Panc1 (cell line): ENCODE results near the gene AK8. TPM values are rescaled to one million over a fixed set of nuclear protein-coding genes. Genes with fewer than 3 reads are reported as not detected.

ENCODE experiments used
- ATAC-seq: fragments of 200-7000 bp; cut with Tn5 transposase; 2 replicates; pipeline ENCODE4 v1.9.1; 2020; ENCODE audit warnings: mild to moderate bottlenecking, moderate library complexity
- BruUV-seq: library from RNA; stranded (reverse); fragments of 400-500 nt; replicated peaks from 2 replicates; lab custom pipeline; 2021; lab: Mats Ljungman, UMichigan
- CTCF ChIA-PET: fragments of 300-600 bp; sonication (Branson Sonifier 250); formaldehyde crosslinking; loops from one replicate; lab custom pipeline; 2022; ENCODE audit warnings: antibody characterized with exemption; lab: Charles Lee
- POLR2A ChIA-PET: fragments of 300-600 bp; sonication (Branson Sonifier 250); formaldehyde crosslinking; loops from one replicate; lab custom pipeline; 2022; ENCODE audit warnings: antibody characterized with exemption; lab: Charles Lee
- DNase-seq: peaks from one replicate; pipeline ENCODE4 v3.0.0-alpha.2; 2010; ENCODE audit warnings: low read depth, low spot score
- H3K27ac ChIP-seq: 2 replicates; pipeline ENCODE4 v1.5.1; 2011; ENCODE audit warnings: mild to moderate bottlenecking, low read length, inconsistent platforms
- H3K27me3 ChIP-seq: fragments of 200-500 bp; sonication (Bioruptor generic); 2 replicates; pipeline ENCODE4 v1.6.0; 2014; ENCODE audit warnings: low read length, inconsistent platforms; ENCODE audit not compliant: control insufficient read depth, insufficient read depth
- H3K36me3 ChIP-seq: fragments of 200-500 bp; sonication (Bioruptor generic); 2 replicates; pipeline ENCODE4 v1.5.1; 2014; ENCODE audit warnings: inconsistent platforms, mild to moderate bottlenecking, low read length, moderate library complexity; ENCODE audit not compliant: control insufficient read depth, insufficient read depth
- H3K4me1 ChIP-seq: 2 replicates; pipeline ENCODE4 v1.5.1; 2011; ENCODE audit warnings: inconsistent platforms, mild to moderate bottlenecking, low read length, moderate library complexity; ENCODE audit not compliant: control insufficient read depth, insufficient read depth
- H3K4me3 ChIP-seq, 2 experiments: 2 replicates each; pipeline ENCODE4 v1.5.1; 2011 to 2012; ENCODE audit warnings: low read depth in 2 of 2, low read length in 2 of 2, mild to moderate bottlenecking in 2 of 2, inconsistent platforms in 1 of 2, moderate library complexity in 1 of 2
- H3K9me3 ChIP-seq: fragments of 200-500 bp; sonication (Bioruptor generic); 2 replicates; pipeline ENCODE4 v1.5.1; 2014; ENCODE audit warnings: low read depth, mild to moderate bottlenecking, inconsistent platforms, low read length, moderate library complexity; ENCODE audit not compliant: control insufficient read depth, insufficient read depth
- POLR2AphosphoS5 ChIP-seq: IDR thresholded peaks from 2 replicates; pipeline ENCODE4 v1.6.1; 2012; ENCODE audit warnings: mild to moderate bottlenecking, low read depth, low read length, moderate library complexity
- SIN3A ChIP-seq: IDR thresholded peaks from 2 replicates; pipeline ENCODE4 v1.6.1; 2012; ENCODE audit warnings: low read depth, mild to moderate bottlenecking, low read length, moderate library complexity, borderline replicate concordance; ENCODE audit not compliant: insufficient read depth
- TCF7L2 ChIP-seq: IDR thresholded peaks from 2 replicates; pipeline ENCODE4 v1.6.1; 2011; ENCODE audit warnings: mild to moderate bottlenecking, low read depth, low read length, inconsistent platforms
- in situ Hi-C: cut with HindIII; loops from 2 replicates; pipeline ENCODE4 v1.10.0; 2016; ENCODE audit warnings: low sequenced_read_pairs, low pct_unique_long_range_greater_than_20kb
- intact Hi-C: fragments of 100-400 bp; cut with micrococcal nuclease; formaldehyde crosslinking; loops from one replicate; pipeline ENCODE4 v1.10.0; 2022; ENCODE audit not compliant: unreplicated experiment
- total RNA-seq: library from RNA; stranded (reverse); gene quantifications from one replicate; pipeline ENCODE4 v1.2.1, GENCODE V29; 2021; ENCODE audit not compliant: unreplicated experiment
- TF ChIP-seq, protein P1 (sequence below), 2 experiments: IDR thresholded peaks; 2 replicates each; pipeline ENCODE4 v1.6.1; 2011 to 2012; ENCODE audit warnings: low read depth in 2 of 2, control low read depth in 1 of 2, low read length in 1 of 2, mild to moderate bottlenecking in 1 of 2, moderate library complexity in 1 of 2; ENCODE audit not compliant: insufficient read depth in 1 of 2
- TF ChIP-seq, protein P2 (sequence below): fragments of 450-650 bp; IDR thresholded peaks from 2 replicates; pipeline ENCODE4 v1.5.1; 2017; ENCODE audit warnings: mild to moderate bottlenecking

Gene AK8
- total RNA-seq, 1 experiment from 2014 or later: 0.39 TPM

DNA sequence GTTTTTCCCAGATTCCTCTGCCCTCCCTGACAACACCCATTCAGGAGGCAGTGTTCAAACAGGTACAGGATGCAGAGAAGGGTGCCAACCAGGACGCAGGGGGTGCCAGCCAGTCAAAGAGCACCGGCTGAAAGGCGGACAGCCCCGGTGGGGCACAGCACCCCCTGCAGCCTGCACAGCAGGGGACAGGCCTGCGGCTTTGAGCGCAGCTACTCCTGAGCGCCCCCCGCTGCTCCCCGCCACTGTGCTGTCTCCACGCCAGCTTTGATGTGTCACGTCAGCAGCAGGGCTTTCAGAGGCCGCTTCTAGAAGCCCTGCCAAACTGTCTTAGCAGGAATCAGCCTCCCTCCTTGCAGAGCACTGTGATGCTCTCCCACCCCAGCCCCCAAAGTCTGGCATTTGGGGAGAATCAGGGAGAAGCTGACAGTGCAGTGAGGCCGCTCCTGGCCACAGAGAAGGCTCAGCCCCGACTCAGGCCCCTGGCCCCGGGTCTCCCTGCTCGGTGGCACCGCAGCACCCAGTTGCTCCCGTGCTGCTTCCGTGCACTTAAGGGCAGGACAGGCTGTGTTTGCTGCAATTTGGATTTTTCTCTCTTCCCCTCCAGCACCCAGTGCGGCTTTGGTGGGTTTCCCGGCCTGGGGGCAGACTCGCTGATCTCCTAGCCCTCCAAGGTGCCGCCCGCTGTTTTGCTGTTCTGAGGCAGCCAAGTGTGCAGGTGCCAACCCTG lies 20.3 kb downstream of the AK8 start:
- no peak for DNase-seq
- no peak overlapping the region for H3K27ac ChIP-seq
- H3K4me3 ChIP-seq: no peak overlapping the region

DNA sequence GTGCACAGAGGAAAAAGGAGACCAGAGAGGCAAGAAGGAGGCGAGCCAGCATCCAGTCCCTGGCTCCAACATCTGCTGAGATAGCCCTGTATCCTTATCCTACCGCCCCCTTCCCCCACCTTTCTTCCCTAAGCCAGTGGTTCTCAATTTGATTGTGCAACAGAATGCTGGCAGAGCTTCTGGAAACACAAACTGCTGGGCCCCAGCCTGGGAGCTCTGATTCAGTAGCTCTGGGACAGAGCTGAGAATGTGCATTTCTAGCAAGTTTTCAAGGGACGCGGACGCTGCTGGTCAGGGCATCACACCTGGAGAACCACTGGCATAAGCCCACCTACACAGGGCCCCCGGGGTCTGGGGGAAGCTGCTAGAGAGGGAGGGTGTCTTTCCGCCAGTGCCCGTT lies 21.1 kb downstream of the AK8 start:
- no peak for DNase-seq
- Histone ChIP-seq H3K4me3 (no peak overlapping the region), H3K36me3 (no peaks in the 10 kb centered on the region), H3K27ac (no peak overlapping the region), H3K4me1 (no peaks in the 10 kb centered on the region), H3K27me3 (no peaks in the 10 kb centered on the region), H3K9me3 (no peaks in the 10 kb centered on the region)
- POLR2A ChIA-PET: no interaction called here
- in situ Hi-C loops (no loop called here), intact Hi-C loops (no loop called here)
- CTCF ChIA-PET: no interaction called here
- BruUV-seq: no TSS peak
- 0 out of 2 replicates have a peak, but pooled peaks have one; percentile 34 for ATAC-seq
- TF ChIP-seq, protein P1, sequence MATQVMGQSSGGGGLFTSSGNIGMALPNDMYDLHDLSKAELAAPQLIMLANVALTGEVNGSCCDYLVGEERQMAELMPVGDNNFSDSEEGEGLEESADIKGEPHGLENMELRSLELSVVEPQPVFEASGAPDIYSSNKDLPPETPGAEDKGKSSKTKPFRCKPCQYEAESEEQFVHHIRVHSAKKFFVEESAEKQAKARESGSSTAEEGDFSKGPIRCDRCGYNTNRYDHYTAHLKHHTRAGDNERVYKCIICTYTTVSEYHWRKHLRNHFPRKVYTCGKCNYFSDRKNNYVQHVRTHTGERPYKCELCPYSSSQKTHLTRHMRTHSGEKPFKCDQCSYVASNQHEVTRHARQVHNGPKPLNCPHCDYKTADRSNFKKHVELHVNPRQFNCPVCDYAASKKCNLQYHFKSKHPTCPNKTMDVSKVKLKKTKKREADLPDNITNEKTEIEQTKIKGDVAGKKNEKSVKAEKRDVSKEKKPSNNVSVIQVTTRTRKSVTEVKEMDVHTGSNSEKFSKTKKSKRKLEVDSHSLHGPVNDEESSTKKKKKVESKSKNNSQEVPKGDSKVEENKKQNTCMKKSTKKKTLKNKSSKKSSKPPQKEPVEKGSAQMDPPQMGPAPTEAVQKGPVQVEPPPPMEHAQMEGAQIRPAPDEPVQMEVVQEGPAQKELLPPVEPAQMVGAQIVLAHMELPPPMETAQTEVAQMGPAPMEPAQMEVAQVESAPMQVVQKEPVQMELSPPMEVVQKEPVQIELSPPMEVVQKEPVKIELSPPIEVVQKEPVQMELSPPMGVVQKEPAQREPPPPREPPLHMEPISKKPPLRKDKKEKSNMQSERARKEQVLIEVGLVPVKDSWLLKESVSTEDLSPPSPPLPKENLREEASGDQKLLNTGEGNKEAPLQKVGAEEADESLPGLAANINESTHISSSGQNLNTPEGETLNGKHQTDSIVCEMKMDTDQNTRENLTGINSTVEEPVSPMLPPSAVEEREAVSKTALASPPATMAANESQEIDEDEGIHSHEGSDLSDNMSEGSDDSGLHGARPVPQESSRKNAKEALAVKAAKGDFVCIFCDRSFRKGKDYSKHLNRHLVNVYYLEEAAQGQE (IDR thresholded peaks at IDR 0.05; ENCODE audit: insufficient read depth in 1 of 2, low read depth in 2 of 2, low read length in 1 of 2): no peak
- no peak for TF ChIP-seq TCF7L2
- TF ChIP-seq, protein P2, sequence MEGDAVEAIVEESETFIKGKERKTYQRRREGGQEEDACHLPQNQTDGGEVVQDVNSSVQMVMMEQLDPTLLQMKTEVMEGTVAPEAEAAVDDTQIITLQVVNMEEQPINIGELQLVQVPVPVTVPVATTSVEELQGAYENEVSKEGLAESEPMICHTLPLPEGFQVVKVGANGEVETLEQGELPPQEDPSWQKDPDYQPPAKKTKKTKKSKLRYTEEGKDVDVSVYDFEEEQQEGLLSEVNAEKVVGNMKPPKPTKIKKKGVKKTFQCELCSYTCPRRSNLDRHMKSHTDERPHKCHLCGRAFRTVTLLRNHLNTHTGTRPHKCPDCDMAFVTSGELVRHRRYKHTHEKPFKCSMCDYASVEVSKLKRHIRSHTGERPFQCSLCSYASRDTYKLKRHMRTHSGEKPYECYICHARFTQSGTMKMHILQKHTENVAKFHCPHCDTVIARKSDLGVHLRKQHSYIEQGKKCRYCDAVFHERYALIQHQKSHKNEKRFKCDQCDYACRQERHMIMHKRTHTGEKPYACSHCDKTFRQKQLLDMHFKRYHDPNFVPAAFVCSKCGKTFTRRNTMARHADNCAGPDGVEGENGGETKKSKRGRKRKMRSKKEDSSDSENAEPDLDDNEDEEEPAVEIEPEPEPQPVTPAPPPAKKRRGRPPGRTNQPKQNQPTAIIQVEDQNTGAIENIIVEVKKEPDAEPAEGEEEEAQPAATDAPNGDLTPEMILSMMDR: no peak
- no peak for TF ChIP-seq POLR2AphosphoS5
- TF ChIP-seq SIN3A: no peak

More for the DNA sequence above, 20.3 kb downstream of the AK8 start:
- H3K36me3 ChIP-seq: no peaks in the 10 kb centered on the region
- no peaks in the 10 kb centered on the region for H3K4me1 ChIP-seq
- TF ChIP-seq TCF7L2: no peak
- ChIA-PET CTCF (no interaction called here), POLR2A (no interaction called here)
- no peak for ATAC-seq
- no peaks in the 10 kb centered on the region for H3K27me3 ChIP-seq
- H3K9me3 ChIP-seq: no peaks in the 10 kb centered on the region
- intact Hi-C loops: no loop called here
- BruUV-seq: no TSS peak
- in situ Hi-C loops: no loop called here

GRCh38 chr9:132855904-132856303 lies 22.2 kb downstream of the AK8 start:
- Histone ChIP-seq H3K27ac (no peak overlapping the region), H3K4me1 (no peaks in the 10 kb centered on the region), H3K4me3 (no peak overlapping the region), H3K36me3 (no peaks in the 10 kb centered on the region), H3K27me3 (no peaks in the 10 kb centered on the region), H3K9me3 (no peaks in the 10 kb centered on the region)
- BruUV-seq: no TSS peak
- ChIA-PET CTCF (no interaction called here), POLR2A (no interaction called here)
- intact Hi-C loops (no loop called here), in situ Hi-C loops (no loop called here)
- ATAC-seq: no peak
- TF ChIP-seq, protein P2: no peak
- TF ChIP-seq, protein P1 (IDR thresholded peaks at IDR 0.05; ENCODE audit: insufficient read depth in 1 of 2, low read depth in 2 of 2, low read length in 1 of 2): no peak
- TF ChIP-seq TCF7L2: no peak
- TF ChIP-seq SIN3A: no peak
- DNase-seq: no peak
